K562 (cell line): ENCODE measurements around the gene TBC1D20. TPM values are rescaled to one million over a fixed set of nuclear protein-coding genes. Genes with fewer than 3 reads are reported as not detected.
A peak's percentile ranks its signal among the peaks of the same experiment; 100 is the strongest.

Source experiments
- ATAC-seq: fragments of 200-7000 bp; cut with Tn5 transposase; 3 replicates; pipeline ENCODE4 v1.9.1; 2020; ENCODE audit warnings: moderate library complexity
- BruUV-seq: library from RNA; stranded (reverse); fragments of 400-500 nt; replicated peaks from 2 replicates; lab custom pipeline; 2021; lab: Mats Ljungman, UMichigan
- CTCF ChIA-PET: fragments of 300-600 bp; formaldehyde crosslinking; extraction: SDS; loops from one replicate; lab custom pipeline; 2021; ENCODE audit warnings: low intra/inter-chr PET ratio; lab: Yijun Ruan, JAX
- POLR2A ChIA-PET: fragments of 300-600, 350-650 bp; sonication (Branson Sonifier 250); formaldehyde crosslinking; extraction: SDS; loops from one replicate; lab custom pipeline; 2021; ENCODE audit warnings: antibody characterized with exemption, inconsistent platforms; lab: Yijun Ruan, JAX
- DNase-seq, 4 experiments: peaks; one replicate each; pipeline versions ENCODE4 v3.0.0 to v3.0.0-alpha.2; 2011 to 2018; ENCODE audit warnings: low spot score in 3 of 4, mixed read lengths in 3 of 4; ENCODE audit errors: extremely low read depth in 1 of 4
- FAIRE-seq: peaks from 2 replicates; lab custom pipeline; 2011; peaks lifted over from hg19 to GRCh38; lab: Jason Lieb, UNC
- H2AFZ ChIP-seq: 2 replicates; pipeline ENCODE4 v1.6.0; 2011; ENCODE audit warnings: low read depth, low read length, control low read depth, inconsistent platforms
- H3K27ac ChIP-seq: fragments of 200-600 bp; 3 replicates; pipeline ENCODE4 v1.8.0; 2011; ENCODE audit warnings: low read depth, mild to moderate bottlenecking, control low read depth, inconsistent platforms, low read length, moderate library complexity, mixed read lengths; ENCODE audit errors: extremely low read depth
- H3K27me3 ChIP-seq, 2 experiments: fragments of 300-600 bp in 1 of 2; 2 replicates in 1 of 2; 3 replicates in 1 of 2; pipeline versions ENCODE4 v1.6.0 to v1.8.0; 2011; ENCODE audit warnings: inconsistent platforms in 2 of 2, low read length in 2 of 2, mild to moderate bottlenecking in 1 of 2, mixed read lengths in 1 of 2, moderate library complexity in 1 of 2; ENCODE audit not compliant: control insufficient read depth in 2 of 2, insufficient read depth in 2 of 2
- H3K36me3 ChIP-seq: fragments of 300-600 bp; 3 replicates; pipeline ENCODE4 v1.8.0; 2011; ENCODE audit warnings: mild to moderate bottlenecking, low read length, inconsistent platforms; ENCODE audit not compliant: control insufficient read depth, insufficient read depth
- H3K4me1 ChIP-seq, 2 experiments: fragments of 200-600 bp in 1 of 2; replicated peaks in 1 of 2; 2 replicates in 1 of 2; 3 replicates in 1 of 2; pipeline versions ENCODE4 v1.5.1 to v1.8.0; 2011; ENCODE audit warnings: inconsistent platforms in 2 of 2, low read length in 2 of 2, mild to moderate bottlenecking in 1 of 2, mixed read lengths in 1 of 2, moderate library complexity in 1 of 2; ENCODE audit not compliant: control insufficient read depth in 2 of 2, insufficient read depth in 2 of 2
- H3K4me2 ChIP-seq: 2 replicates; pipeline ENCODE4 v1.6.1; 2011; ENCODE audit warnings: low read length, control low read depth, inconsistent platforms, mixed read lengths; ENCODE audit not compliant: insufficient read depth
- H3K4me3 ChIP-seq: fragments of 200-600 bp; sonication (generic), shearing (Covaris generic); 2 replicates; pipeline ENCODE4 v1.5.1; 2016; ENCODE audit warnings: control low read depth, inconsistent platforms
- H3K79me2 ChIP-seq: fragments of 200-600 bp; 3 replicates; pipeline ENCODE4 v1.8.0; 2011; ENCODE audit warnings: low read length, inconsistent platforms; ENCODE audit not compliant: control insufficient read depth, insufficient read depth
- H3K9ac ChIP-seq, 2 experiments: 2 replicates each; pipeline versions ENCODE4 v1.6.0 to v1.6.1; 2011; ENCODE audit warnings: low read depth in 2 of 2, low read length in 2 of 2, control low read depth in 1 of 2, inconsistent platforms in 1 of 2, mild to moderate bottlenecking in 1 of 2, mixed read lengths in 1 of 2; ENCODE audit not compliant: insufficient read depth in 1 of 2
- H3K9me1 ChIP-seq: one replicate; pipeline ENCODE4 v1.6.0; 2011; ENCODE audit warnings: inconsistent platforms, mild to moderate bottlenecking, low read length, moderate library complexity; ENCODE audit not compliant: control insufficient read depth, insufficient read depth
- H3K9me3 ChIP-seq: replicated peaks from 2 replicates; pipeline ENCODE4 v1.5.1; 2011; ENCODE audit warnings: low read depth, low read length, inconsistent platforms; ENCODE audit not compliant: control insufficient read depth, insufficient read depth
- H4K20me1 ChIP-seq: replicated peaks from 2 replicates; pipeline ENCODE4 v1.6.1; 2011; ENCODE audit warnings: low read length, inconsistent platforms, mixed read lengths; ENCODE audit not compliant: control insufficient read depth, insufficient read depth
- BRF2 ChIP-seq: IDR thresholded peaks from 3 replicates; pipeline ENCODE4 v1.6.1; 2011; ENCODE audit warnings: borderline replicate concordance, mild to moderate bottlenecking; ENCODE audit not compliant: insufficient read length, insufficient read depth
- DMBX1 ChIP-seq: fragments of 250-450 bp; sonication (Bioruptor Pico); IDR thresholded peaks from 2 replicates; pipeline ENCODE4 v1.8.0; 2022; ENCODE audit warnings: inconsistent platforms, mild to moderate bottlenecking, moderate library complexity, borderline replicate concordance
- WGBS: fragments of 100-300 bp; shearing (Covaris generic); methylation state at CpG from one replicate; pipeline ENCODE4 v1.1.6; 2016; ENCODE audit warnings: low coverage, mixed read lengths; ENCODE audit not compliant: insufficient coverage; ENCODE audit errors: missing lambda C conversion rate; 5-methylcytosine and 5-hydroxymethylcytosine counted together
- in situ Hi-C: fragments of 300-500 bp; cut with MboI; formaldehyde crosslinking; loops from 4 replicates; pipeline ENCODE4 v1.15.0; 2018; ENCODE audit warnings: inconsistent platforms, mixed read lengths
- intact Hi-C: fragments of 100-400 bp; cut with micrococcal nuclease; formaldehyde crosslinking; loops from 2 replicates; pipeline ENCODE4 v1.14.2; 2022
- polyA plus RNA-seq, 8 experiments: library from polyadenylated mRNA; depleted of rRNA in 4 of 8; stranded (reverse) in 5 of 8; unstranded in 3 of 8; fragments of >200 nt; fragmentation: Nextera tagmentation in 2 of 8; fragmentation: Illumina TruSeq in 1 of 8; extraction: Ambion mirVana in 2 of 8; extraction: Trizol in 1 of 8; gene quantifications; 2 replicates each; pipeline versions ENCODE4 v1.2.1 to v1.2.3, GENCODE V29; 2011 to 2014; ENCODE audit warnings: inconsistent platforms in 1 of 8, missing spikeins in 1 of 8
- total RNA-seq, 7 experiments: library from RNA; depleted of rRNA in 6 of 7; stranded (reverse); fragments of >200 nt in 6 of 7; fragmentation: Illumina TruSeq in 2 of 7; extraction: Trizol in 2 of 7; gene quantifications; 2 replicates each; pipeline versions ENCODE4 v1.2.1 to v1.2.3, GENCODE V29; 2011 to 2021; ENCODE audit warnings: low replicate concordance in 1 of 7

Gene TBC1D20
- total and polyA plus RNA-seq, 9 of the 15 experiments (the other 6 are each of a cell fraction or from before 2014, with no cell fraction given), result 7.0 to 25.3 (median 15.1) TPM

GRCh38 chr20:402496-402885 lies 59.8 kb downstream of the TBC1D20 start:
- in situ Hi-C loops, result no loop called here
- FAIRE-seq, result no peak
- 90% methylated on average over 2 of the region's 2 CpGs for WGBS
- Histone ChIP-seq H4K20me1 (no peaks in the 10 kb centered on the region), H2AFZ (no peak overlapping the region), H3K4me2 (no peak overlapping the region), H3K9me3 (0 out of 2 replicates have a peak, but pooled peaks cover 3% of the 10 kb centered on the region), H3K27me3 (no peaks in the 10 kb centered on the region), H3K27ac (peak overlapping the region; percentile 39; the same call in 1 of the 3 replicates), H3K9me1 (no peaks in the 10 kb centered on the region), H3K36me3 (peaks cover 6% of the 10 kb centered on the region; the same call in 1 of the 3 replicates), H3K79me2 (no peaks in the 10 kb centered on the region), H3K4me3 (no peak overlapping the region), H3K9ac (no peak overlapping the region), H3K4me1 (peaks cover 13 to 38% of the 10 kb centered on the region in 2 experiments)
- intact Hi-C loops, result loop anchor here (5.0 kb wide), 1 partner anchor 60 kb away; the partner anchor contains the start of gene TBC1D20
- no TSS peak for BruUV-seq
- POLR2A ChIA-PET, result interaction anchor here (0.6 to 1.5 kb wide), 2 partner anchors 20 to 137 kb away, joined by 3 read pairs; no protein-coding TSS in a partner anchor
- TF ChIP-seq BRF2, result no peak
- TF ChIP-seq DMBX1 (CRISPR knock-in tag), result 0 out of 2 replicates have a peak, but pooled peaks have one; percentile 2
- CTCF ChIA-PET, result no interaction called here
- no peak for DNase-seq
- ATAC-seq, result no peak
